Endothelial cell (in vitro differentiated cells): ENCODE data around the gene DUSP22. TPM values are rescaled to one million over a fixed set of nuclear protein-coding genes. Genes with fewer than 3 reads are reported as not detected.

Source experiments
- DNase-seq: peaks from one replicate; pipeline ENCODE4 v3.0.0; 2021; ENCODE audit warnings: low spot score
- H3K27ac Mint-ChIP-seq: one replicate; pipeline ENCODE4 v1.8.0; 2021; ENCODE audit warnings: mixed read lengths, inconsistent platforms; ENCODE audit not compliant: unreplicated experiment
- H3K27me3 Mint-ChIP-seq: one replicate; pipeline ENCODE4 v1.8.0; 2021; ENCODE audit warnings: mild to moderate bottlenecking, moderate library complexity, mixed read lengths, inconsistent platforms; ENCODE audit not compliant: unreplicated experiment
- H3K36me3 Mint-ChIP-seq: one replicate; pipeline ENCODE4 v1.8.0; 2021; ENCODE audit warnings: mild to moderate bottlenecking, low read depth, mixed read lengths, inconsistent platforms; ENCODE audit not compliant: unreplicated experiment
- H3K4me1 Mint-ChIP-seq: one replicate; pipeline ENCODE4 v1.8.0; 2021; ENCODE audit warnings: mild to moderate bottlenecking, mixed read lengths, inconsistent platforms; ENCODE audit not compliant: unreplicated experiment
- H3K4me3 Mint-ChIP-seq: one replicate; pipeline ENCODE4 v1.8.0; 2021; ENCODE audit warnings: mild to moderate bottlenecking, mixed read lengths, inconsistent platforms; ENCODE audit not compliant: unreplicated experiment
- H3K9me3 Mint-ChIP-seq: one replicate; pipeline ENCODE4 v1.8.0; 2021; ENCODE audit warnings: mixed read lengths, inconsistent platforms; ENCODE audit not compliant: unreplicated experiment
- CTCF ChIP-seq: fragments of 200-600 bp; sonication (generic); IDR thresholded peaks from one replicate; pipeline ENCODE4 v1.5.0; 2021; ENCODE audit warnings: antibody characterized with exemption; ENCODE audit not compliant: unreplicated experiment
- total RNA-seq: library from RNA; stranded (reverse); fragmentation: NEBNext Ultra II Directional; extraction: Animal tissue kit (Norgen Biotek cat#: 25700); gene quantifications from one replicate; pipeline ENCODE4 v1.2.1, GENCODE V29; 2021; ENCODE audit not compliant: unreplicated experiment

Gene DUSP22
- total RNA-seq, 1 donor from 2014 or later: 57.3 TPM

GRCh38 chr6:256169-256568, 36.1 kb upstream of the DUSP22 start:
- H3K36me3 Mint-ChIP-seq: no peaks in the 10 kb centered on the region
- no peak overlapping the region for H3K27ac Mint-ChIP-seq
- no peaks in the 10 kb centered on the region for H3K4me1 Mint-ChIP-seq
- no peaks in the 10 kb centered on the region for H3K9me3 Mint-ChIP-seq
- H3K27me3 Mint-ChIP-seq: no peaks in the 10 kb centered on the region
- DNase-seq: no peak
- TF ChIP-seq CTCF: no peak
- H3K4me3 Mint-ChIP-seq: no peak overlapping the region

GRCh38 chr6:257031-257725, 35.1 kb upstream of the DUSP22 start:
- Mint-ChIP-seq H3K27ac (no peak overlapping the region), H3K36me3 (no peaks in the 10 kb centered on the region), H3K9me3 (no peaks in the 10 kb centered on the region), H3K4me3 (no peak overlapping the region), H3K4me1 (no peaks in the 10 kb centered on the region), H3K27me3 (no peaks in the 10 kb centered on the region)
- TF ChIP-seq CTCF: no peak
- no peak for DNase-seq

DNA sequence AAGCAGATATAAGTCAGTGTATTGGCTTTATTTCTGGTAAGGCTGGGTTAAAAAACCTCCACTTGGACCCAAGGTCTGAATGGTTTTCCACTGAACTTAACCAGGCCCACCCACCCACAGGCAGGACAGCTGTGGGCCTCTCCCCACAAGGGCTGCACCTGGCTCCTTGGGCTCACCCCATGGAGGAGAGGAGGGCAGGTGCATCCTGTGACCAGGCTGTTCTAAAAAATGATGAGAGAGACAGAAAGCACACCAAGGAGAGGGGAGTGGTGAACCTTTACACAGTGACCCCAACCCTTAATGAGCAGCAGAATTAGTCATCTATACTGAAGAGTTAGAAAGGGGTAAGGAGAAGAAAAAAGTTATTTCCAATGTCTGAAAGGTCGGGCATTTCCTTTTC, 34.5 kb upstream of the DUSP22 start:
- TF ChIP-seq CTCF: no peak
- Mint-ChIP-seq H3K4me1 (no peaks in the 10 kb centered on the region), H3K27me3 (no peaks in the 10 kb centered on the region), H3K9me3 (no peaks in the 10 kb centered on the region), H3K27ac (no peak overlapping the region), H3K4me3 (no peak overlapping the region), H3K36me3 (no peaks in the 10 kb centered on the region)
- no peak for DNase-seq

DNA sequence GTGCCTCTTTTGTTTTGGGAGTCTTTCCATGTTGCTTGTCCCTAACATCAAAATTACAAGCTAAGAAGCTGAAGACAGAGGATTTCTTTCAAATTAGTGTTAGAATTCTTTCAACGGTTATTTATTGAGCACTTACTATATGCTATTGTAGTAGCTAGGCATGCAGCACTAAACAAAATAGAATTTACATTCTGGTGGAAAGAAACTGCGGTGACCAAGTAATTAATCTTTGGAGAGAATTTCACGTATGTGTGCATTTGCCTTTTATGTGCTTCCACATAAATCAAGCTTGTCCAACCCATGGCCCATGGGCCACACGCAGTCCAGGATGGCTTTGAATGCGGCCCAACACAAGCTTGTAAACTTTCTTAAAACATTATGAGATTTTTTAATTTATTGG, 33.0 kb upstream of the DUSP22 start:
- no peak for DNase-seq
- Mint-ChIP-seq H3K4me3 (no peak overlapping the region), H3K27ac (no peak overlapping the region), H3K27me3 (no peaks in the 10 kb centered on the region), H3K4me1 (no peaks in the 10 kb centered on the region), H3K9me3 (no peaks in the 10 kb centered on the region), H3K36me3 (no peaks in the 10 kb centered on the region)
- no peak for TF ChIP-seq CTCF

- Mint-ChIP-seq H3K36me3 (no peaks in the 10 kb centered on the region), H3K9me3 (no peaks in the 10 kb centered on the region), H3K4me1 (no peaks in the 10 kb centered on the region), H3K4me3 (no peak overlapping the region), H3K27ac (no peak overlapping the region), H3K27me3 (no peaks in the 10 kb centered on the region)
- TF ChIP-seq CTCF: no peak
- DNase-seq: no peak
Measured at GRCh38 chr6:259901-260508, 32.3 kb upstream of the DUSP22 start.
